Nephron progenitor cell (in vitro differentiated cells): ENCODE results near the gene LURAP1L.

Experiments used
- DNase-seq: peaks from one replicate; pipeline ENCODE4 v3.0.0; 2021
- H3K27ac Mint-ChIP-seq: 2 replicates; pipeline ENCODE4 v1.8.0; 2021; ENCODE audit warnings: mild to moderate bottlenecking, moderate library complexity, mixed read lengths
- H3K27me3 Mint-ChIP-seq: 2 replicates; pipeline ENCODE4 v1.8.0; 2021; ENCODE audit warnings: mild to moderate bottlenecking, low read depth, mixed read lengths; ENCODE audit not compliant: poor library complexity
- H3K36me3 Mint-ChIP-seq: 2 replicates; pipeline ENCODE4 v1.8.0; 2021; ENCODE audit warnings: low read depth, mixed read lengths
- H3K4me1 Mint-ChIP-seq: 2 replicates; pipeline ENCODE4 v1.8.0; 2021; ENCODE audit warnings: mixed read lengths
- H3K4me3 Mint-ChIP-seq: 2 replicates; pipeline ENCODE4 v1.8.0; 2021; ENCODE audit warnings: mild to moderate bottlenecking, moderate library complexity, mixed read lengths
- H3K9me3 Mint-ChIP-seq: 2 replicates; pipeline ENCODE4 v1.8.0; 2021; ENCODE audit warnings: mild to moderate bottlenecking, moderate library complexity, mixed read lengths
- TF ChIP-seq, protein P1 (sequence below): fragments of 200-600 bp; sonication (generic); IDR thresholded peaks from 2 replicates; pipeline ENCODE4 v1.5.0; 2021; ENCODE audit warnings: antibody characterized with exemption

The LURAP1L gene

DNA sequence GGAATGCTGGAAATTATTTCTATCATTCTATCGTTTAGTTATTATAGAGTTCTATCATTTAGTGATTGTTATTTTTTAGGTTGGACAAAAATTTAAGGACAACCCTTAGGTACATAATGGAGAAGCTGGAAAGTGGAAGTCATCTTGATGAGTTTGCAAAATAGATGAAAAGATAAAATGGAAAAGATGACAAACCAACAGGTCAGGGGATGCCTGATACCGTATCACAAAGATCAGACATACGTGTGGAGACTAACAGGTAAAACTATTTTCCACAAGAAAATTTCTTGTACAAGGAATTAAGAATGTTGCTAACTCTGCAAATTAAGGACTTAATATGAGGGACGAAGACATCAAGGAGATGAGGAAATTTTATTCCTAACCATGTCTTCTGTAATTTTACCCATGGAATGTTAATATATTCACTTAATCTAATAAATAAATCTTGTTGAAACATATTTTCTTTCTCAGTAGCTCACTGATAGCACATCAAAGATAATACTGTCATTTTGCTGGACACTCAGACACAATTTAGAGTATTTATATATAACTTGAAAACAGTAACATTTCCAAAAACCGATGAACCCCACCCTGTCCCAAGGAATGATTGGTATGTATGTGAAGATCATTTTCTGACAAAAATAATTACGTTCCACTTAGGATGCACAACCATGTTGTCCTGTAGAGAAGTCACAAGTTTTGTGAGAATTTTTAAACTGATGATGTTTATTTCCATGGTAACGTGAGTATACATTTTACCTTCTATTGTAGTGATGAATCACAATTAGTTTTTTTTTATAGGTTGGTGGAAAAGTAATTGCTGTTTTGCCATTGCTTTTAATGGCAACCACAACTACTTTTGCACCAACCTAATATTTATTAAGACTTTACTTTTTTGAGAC is 2.6 kb downstream of the LURAP1L start:
- no peak for DNase-seq
- peak overlapping the region; percentile 99 for H3K4me3 Mint-ChIP-seq
- no peak overlapping the region for H3K27ac Mint-ChIP-seq
- TF ChIP-seq, protein P1, sequence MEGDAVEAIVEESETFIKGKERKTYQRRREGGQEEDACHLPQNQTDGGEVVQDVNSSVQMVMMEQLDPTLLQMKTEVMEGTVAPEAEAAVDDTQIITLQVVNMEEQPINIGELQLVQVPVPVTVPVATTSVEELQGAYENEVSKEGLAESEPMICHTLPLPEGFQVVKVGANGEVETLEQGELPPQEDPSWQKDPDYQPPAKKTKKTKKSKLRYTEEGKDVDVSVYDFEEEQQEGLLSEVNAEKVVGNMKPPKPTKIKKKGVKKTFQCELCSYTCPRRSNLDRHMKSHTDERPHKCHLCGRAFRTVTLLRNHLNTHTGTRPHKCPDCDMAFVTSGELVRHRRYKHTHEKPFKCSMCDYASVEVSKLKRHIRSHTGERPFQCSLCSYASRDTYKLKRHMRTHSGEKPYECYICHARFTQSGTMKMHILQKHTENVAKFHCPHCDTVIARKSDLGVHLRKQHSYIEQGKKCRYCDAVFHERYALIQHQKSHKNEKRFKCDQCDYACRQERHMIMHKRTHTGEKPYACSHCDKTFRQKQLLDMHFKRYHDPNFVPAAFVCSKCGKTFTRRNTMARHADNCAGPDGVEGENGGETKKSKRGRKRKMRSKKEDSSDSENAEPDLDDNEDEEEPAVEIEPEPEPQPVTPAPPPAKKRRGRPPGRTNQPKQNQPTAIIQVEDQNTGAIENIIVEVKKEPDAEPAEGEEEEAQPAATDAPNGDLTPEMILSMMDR: no peak
- peaks cover 12% of the 10 kb centered on the region for H3K9me3 Mint-ChIP-seq
- H3K4me1 Mint-ChIP-seq: peaks cover 18% of the 10 kb centered on the region
- peaks cover 13% of the 10 kb centered on the region for H3K36me3 Mint-ChIP-seq
- H3K27me3 Mint-ChIP-seq: peaks cover 6% of the 10 kb centered on the region

DNA sequence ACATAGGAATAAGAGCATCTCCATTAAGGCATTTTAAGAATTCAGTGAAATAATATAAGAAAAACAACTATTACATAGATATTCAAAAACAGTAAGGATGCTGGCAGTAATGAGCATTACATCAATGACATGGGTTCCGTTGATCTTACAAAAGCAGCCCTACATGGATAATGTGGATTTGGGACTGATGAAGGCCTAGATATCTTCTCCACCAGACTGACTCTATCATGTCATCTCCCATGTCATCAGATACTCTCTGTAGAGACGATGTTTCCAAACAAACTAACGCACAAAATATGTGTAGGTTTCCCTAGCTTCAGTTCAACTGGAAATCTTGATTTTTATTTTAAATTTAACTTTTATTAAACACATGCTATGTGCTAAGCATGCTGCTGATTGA is 3.6 kb downstream of the LURAP1L start:
- TF ChIP-seq, protein P1: no peak
- Mint-ChIP-seq H3K4me3 (no peak overlapping the region), H3K27ac (no peak overlapping the region)

DNA sequence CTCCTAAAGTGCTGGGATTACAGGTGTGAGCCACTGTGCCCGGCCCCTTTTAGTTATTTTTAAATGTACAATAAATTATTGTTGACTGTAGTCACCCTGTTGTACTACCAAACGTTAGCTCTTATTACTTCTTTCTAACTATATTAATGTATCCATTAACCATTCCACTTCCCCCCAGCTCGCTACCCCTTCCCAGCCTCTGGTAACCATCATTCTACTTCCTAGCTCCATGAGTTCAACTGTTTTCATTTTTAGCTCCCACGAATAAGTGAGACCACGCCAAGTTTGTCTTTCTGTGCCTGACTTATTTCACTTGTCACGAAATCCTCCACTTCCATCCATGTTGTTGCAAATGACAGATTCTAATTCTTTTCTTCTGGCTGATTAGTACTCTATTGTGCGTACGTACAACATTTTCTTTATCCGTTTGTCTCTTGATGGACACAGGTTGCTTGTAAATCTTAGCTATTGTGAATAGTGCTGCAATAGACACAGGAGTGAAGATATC is 6.5 kb downstream of the LURAP1L start:
- no peak overlapping the region for H3K27ac Mint-ChIP-seq
- H3K4me1 Mint-ChIP-seq: peaks cover 29% of the 10 kb centered on the region
- DNase-seq: no peak
- TF ChIP-seq, protein P1: no peak
- H3K27me3 Mint-ChIP-seq: no peaks in the 10 kb centered on the region
- H3K9me3 Mint-ChIP-seq: peaks cover 38% of the 10 kb centered on the region
- no peak overlapping the region for H3K4me3 Mint-ChIP-seq
- H3K36me3 Mint-ChIP-seq: peaks cover 33% of the 10 kb centered on the region

More for the DNA sequence above, 3.6 kb downstream of the LURAP1L start:
- peaks cover 18% of the 10 kb centered on the region for H3K4me1 Mint-ChIP-seq
- DNase-seq: no peak
- peaks cover 23% of the 10 kb centered on the region for H3K36me3 Mint-ChIP-seq
- H3K27me3 Mint-ChIP-seq: peaks cover 3% of the 10 kb centered on the region
- peaks cover 22% of the 10 kb centered on the region for H3K9me3 Mint-ChIP-seq

DNA sequence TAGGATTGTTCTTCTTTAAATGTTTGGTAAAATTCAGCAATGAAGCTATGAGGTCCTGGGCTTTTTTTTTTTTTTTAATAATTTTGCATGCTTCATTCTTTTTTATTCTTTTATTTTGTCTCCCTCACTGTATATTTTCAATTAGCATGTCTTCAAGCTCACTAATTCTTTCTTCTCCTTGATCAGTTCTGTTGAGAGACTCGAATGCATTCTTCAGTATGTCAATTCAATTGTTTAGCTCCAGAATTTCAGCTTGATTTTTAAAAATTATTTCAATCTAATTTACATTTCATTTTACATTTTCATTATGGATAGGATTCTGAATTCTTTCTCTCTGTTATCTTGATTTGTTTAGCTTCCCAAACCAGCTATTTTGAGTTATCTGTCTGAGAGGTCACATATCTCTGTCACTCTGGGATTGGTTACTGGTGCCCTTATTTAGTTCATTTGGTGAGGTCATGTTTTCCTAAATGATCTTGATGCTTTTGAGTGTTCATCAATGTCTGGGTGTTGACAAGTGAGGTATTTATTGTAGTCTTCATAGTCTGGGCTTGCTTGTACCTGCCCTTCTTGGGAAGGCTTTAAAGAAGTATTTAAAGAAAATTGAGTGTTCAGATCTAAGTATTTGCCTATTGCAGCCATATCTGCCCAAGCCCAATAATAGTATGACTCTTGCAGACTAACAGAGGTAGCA is 9.1 kb downstream of the LURAP1L start:
- H3K36me3 Mint-ChIP-seq: peaks cover 33% of the 10 kb centered on the region
- peak overlapping the region; percentile 97 for H3K27ac Mint-ChIP-seq
- H3K4me3 Mint-ChIP-seq: no peak overlapping the region
- peaks cover 38% of the 10 kb centered on the region for H3K9me3 Mint-ChIP-seq
- DNase-seq: no peak
- H3K27me3 Mint-ChIP-seq: no peaks in the 10 kb centered on the region
- TF ChIP-seq, protein P1: no peak
- peaks cover 19% of the 10 kb centered on the region for H3K4me1 Mint-ChIP-seq

DNA sequence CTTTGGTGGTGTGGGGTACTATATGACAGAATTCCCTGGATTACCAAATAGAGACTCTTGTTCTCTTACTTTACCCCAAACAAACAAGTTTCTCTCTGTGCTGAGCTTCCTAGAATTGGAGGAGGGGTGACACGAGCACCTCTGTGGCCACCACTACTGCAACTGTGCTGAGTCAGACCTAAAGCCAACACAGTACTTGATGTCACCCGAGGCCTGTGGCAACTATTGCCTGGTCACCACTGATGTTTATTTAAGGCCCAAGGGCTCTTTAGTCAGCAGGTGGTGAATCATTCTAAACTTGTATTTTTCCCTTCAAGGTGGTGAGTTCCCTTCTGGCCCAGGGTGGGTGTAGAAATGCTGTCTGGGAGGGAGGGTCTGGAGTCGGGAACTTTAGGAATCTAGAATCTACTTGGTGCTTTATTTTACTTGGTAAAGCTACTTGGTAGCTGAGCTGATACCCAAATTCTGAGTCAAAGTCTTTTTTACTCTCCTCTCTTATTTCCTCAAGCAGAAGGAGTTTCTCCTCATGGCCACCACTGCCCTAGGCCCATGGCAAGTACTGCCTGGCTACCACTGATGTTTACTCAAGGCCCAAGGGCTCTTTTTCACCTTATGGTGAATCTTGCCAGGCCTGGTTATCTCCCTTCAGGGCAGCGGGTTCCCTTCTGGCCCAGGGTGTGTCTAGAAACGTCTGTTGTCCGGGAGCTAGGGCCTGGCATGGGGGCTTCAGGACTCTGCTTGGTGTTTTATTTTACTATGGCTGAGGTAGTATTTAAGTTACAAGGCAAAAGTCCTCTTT is 9.8 kb downstream of the LURAP1L start:
- DNase-seq: no peak
- Mint-ChIP-seq H3K27ac (peak overlapping the region; percentile 97), H3K4me1 (peaks cover 19% of the 10 kb centered on the region), H3K36me3 (peaks cover 33% of the 10 kb centered on the region), H3K27me3 (no peaks in the 10 kb centered on the region), H3K4me3 (peak overlapping the region; percentile 4), H3K9me3 (peaks cover 38% of the 10 kb centered on the region)
- TF ChIP-seq, protein P1: no peak
